ENCODE measurements around the gene STOX2. TPM values are rescaled to one million over a fixed set of nuclear protein-coding genes. Genes with fewer than 3 reads are reported as not detected.

The STOX2 gene
- total RNA-seq, 1 donor from 2014 or later = 9.4 TPM

GRCh38 chr4:183969596-183969995 lies 64.5 kb downstream of the STOX2 start:
- intact Hi-C loops (cut with DNase I) = no loop called here
- no peak for DNase-seq (ENCODE audit: low spot score)

DNA sequence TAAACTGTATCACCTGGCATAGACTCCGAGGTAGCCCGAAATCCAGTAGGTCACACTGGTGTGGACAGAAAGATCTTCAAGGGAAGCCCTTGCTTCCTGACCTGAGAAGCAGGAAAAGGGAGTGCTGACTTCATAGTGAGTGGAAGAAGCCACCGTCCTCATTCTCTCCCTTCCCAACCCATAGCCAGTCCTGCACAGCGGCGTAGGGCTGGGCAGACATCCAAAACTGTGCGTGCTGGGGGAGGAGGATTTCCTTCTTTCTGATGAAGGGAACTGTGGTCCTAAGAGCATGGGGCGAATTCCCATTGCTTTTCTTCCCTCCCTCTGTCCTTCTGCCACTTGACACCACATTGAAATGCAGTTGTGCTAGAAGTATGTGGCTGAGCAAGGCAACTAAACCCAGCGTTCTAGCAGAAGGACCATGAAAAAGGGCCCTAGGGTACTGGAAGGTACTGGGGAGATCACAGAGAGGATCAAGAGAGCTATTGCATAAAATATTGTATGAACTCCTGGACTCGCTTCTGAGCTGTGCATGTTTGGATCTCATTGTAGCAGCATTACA lies 66.9 kb downstream of the STOX2 start:
- intact Hi-C loops (cut with DNase I) = no loop called here
- peak; percentile 80 for DNase-seq (ENCODE audit: low spot score)

DNA sequence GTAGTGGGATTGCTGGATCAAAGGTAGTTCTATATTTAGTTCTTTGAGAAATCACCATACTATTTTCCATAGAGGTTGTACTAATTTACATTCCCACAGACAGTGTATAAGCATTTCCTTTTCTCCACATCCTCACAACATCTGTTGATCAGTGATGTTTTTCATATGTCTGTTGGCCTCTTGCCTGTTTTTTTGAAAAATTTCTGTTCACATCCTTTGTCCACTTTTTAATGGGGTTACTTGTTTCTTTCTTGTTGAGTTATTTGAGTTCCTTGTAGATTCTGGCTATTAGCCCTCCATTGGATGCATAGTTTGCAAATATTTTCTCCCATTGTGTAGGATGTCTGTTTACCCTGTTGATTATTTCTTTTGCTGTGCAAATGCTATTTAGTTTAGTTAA lies 72.6 kb downstream of the STOX2 start:
- no peak for DNase-seq (ENCODE audit: low spot score)
- intact Hi-C loops (cut with DNase I) = no loop called here

DNA sequence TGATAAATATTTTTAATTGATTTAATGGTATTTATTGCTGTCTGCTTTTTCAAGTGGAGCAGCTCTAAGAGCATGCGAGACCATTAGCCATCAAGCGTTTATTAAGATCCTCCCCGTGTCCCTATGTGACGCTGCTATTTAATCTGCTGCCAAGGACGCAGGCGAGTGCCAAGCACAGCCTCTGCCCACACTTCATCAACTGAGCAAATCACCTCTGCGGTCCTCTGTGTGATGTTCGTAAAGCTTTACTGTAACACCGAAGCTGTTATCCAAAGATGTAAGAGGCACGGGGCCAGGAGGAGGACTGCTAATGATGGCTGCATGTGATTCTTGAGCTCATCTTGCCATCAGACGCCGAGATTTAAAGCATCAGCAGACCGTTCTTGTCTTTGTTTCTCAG lies 79.5 kb downstream of the STOX2 start:
- intact Hi-C loops (cut with DNase I) = no loop called here
- DNase-seq (ENCODE audit: low spot score) = no peak

- intact Hi-C loops (cut with DNase I) = loop anchor here (5.0 kb wide), 1 partner anchor 143 kb away; no protein-coding TSS in a partner anchor
- DNase-seq (ENCODE audit: low spot score) = no peak
Observed at GRCh38 chr4:183985786-183986185, 80.7 kb downstream of the STOX2 start.

- intact Hi-C loops (cut with DNase I) = loop anchor here (5.0 kb wide), 1 partner anchor 144 kb away; no protein-coding TSS in a partner anchor
- no peak for DNase-seq (ENCODE audit: low spot score)
Observed at GRCh38 chr4:183986291-183986970, 81.3 kb downstream of the STOX2 start.

DNA sequence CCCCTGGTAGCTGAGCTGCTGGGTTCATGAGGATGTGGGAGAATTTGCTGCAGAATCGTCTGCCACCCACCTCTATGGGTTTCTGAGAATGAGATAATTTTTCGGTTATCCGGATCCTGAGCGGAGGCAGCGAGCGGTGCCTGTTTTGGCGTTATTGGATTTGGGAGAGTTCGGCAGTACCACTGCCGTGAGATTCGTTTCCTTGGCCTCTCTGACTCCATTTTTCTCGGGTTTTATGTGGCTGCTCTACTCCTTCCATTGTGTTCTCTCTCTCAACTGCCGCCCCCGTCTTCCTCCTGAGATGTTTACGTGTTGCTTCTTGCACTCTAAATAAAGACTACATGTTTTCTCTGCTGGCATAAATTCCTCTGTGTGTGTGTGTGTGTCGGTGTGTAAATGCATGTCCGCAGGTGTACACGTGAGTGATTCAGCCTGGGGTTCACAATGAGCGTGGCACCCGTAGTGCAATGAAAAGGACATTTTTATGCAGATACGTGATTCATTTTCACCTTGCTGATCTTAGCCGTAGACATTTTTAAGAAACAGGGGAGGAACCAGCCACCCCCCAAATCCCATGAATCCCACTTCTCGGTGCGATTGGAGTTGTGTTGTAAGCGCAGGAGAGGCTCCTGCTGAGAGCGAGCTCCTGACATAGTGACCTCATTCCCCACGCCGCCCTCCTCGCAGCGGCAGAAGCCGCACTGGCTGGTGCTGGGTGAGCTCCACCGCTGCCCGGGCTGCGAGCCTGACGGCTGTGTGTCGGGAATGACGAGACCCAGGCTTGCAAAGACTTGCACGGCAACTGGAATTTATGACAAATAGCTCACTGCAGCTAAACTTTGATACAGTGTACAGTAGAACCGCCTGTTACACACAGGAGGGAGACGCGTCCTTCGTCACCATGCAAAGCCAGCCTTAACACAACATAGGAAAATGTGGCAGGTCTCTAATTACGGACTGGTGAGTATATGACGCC lies 82.2 kb downstream of the STOX2 start:
- peak; percentile 87 for DNase-seq (ENCODE audit: low spot score)
- intact Hi-C loops (cut with DNase I) = loop anchor here (5.0 kb wide), 1 partner anchor 145 kb away; no protein-coding TSS in a partner anchor

GRCh38 chr4:183987987-183988392 lies 82.9 kb downstream of the STOX2 start:
- DNase-seq (ENCODE audit: low spot score) = peak; percentile 90
- intact Hi-C loops (cut with DNase I) = loop anchor here (2.0 to 5.0 kb wide), 3 partner anchors 83 to 146 kb away; partner anchors contain the start of gene STOX2

DNA sequence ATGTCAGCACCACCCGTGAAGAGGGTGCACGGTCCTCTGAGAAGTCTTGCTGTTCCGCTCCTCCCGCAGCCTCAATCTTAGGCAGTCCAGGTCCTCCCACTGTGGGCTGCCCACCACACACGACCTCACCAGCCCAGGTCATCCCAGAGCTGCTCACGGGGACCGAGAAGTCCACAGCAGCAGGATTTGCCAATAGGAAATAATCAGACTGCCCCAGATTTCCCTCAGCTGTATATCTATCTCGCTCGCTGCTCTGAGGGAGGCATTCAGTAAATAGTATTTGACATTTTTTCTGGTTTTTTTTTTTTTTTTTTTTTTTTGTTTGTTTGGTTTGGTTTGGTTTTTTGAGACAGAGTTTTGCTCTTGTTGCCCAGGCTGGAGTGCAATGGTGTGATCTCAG lies 83.8 kb downstream of the STOX2 start:
- intact Hi-C loops (cut with DNase I) = loop anchor here (2.0 to 5.0 kb wide), 3 partner anchors 84 to 147 kb away; partner anchors contain the start of gene STOX2
- no peak for DNase-seq (ENCODE audit: low spot score)

DNA sequence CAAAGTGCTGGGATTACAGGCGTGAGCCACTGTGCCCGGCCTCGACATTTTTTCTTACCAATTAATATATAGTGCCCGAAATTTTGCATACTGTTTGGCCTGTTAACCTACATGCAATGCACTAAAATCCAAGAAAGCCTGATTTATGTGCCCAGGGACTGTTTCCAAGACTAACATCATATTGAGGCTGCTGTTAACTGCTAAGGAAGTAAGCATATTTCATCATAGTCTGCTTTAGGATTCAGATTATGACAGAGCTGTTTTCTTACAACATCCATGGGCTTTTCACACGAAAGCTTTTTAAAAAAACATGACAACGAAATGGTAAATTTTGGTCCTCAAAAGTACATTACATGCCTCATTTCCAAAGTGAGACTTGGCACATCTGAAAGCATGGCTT lies 84.4 kb downstream of the STOX2 start:
- DNase-seq (ENCODE audit: low spot score) = no peak
- intact Hi-C loops (cut with DNase I) = loop anchor here (2.0 to 5.0 kb wide), 3 partner anchors 85 to 147 kb away; partner anchors contain the start of gene STOX2

GRCh38 chr4:183989931-183990330 lies 84.8 kb downstream of the STOX2 start:
- intact Hi-C loops (cut with DNase I) = loop anchor here (2.0 to 5.0 kb wide), 3 partner anchors 85 to 148 kb away; partner anchors contain the start of gene STOX2
- DNase-seq (ENCODE audit: low spot score) = no peak

DNA sequence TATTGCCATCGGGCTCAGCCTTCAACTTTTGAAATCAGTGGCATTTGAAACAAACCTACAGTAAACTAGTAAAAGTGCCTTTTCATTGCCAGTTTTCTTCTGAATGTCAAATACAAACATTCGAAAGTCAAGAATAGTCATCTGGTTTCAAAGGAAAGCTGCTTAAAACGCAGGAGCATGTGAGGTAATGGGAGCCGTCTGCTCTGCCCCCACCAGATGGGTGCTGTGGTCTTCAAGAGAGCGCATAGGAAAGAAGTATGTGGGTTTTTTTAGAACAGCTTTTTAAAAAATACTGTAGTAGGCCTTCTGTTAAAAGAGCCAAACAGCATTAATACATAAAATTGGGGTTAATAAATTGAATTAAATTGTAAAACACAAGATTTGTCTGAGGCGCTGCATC lies 88.6 kb downstream of the STOX2 start:
- no peak for DNase-seq (ENCODE audit: low spot score)
- intact Hi-C loops (cut with DNase I) = no loop called here

DNA sequence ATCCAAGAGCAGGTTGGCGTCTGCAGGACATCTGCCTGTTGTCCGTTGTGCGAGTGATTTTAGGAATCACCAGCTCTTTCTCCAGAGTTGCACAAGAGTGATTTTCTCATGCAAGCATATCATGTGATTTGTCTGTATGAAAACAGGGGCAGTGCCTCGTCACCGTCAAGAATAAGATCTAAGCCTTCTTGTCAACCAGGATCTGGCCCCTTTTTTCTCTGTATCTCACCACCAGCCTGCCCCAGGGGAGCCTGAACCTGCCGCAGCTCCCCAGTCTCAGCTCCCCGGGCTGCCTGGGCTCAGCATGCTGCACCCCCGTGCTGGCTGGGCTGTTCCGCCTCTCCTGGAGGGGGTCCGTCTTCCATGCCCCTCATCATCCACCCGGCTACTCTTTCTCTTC lies 90.5 kb downstream of the STOX2 start:
- DNase-seq (ENCODE audit: low spot score) = no peak
- intact Hi-C loops (cut with DNase I) = no loop called here

- intact Hi-C loops (cut with DNase I) = no loop called here
- no peak for DNase-seq (ENCODE audit: low spot score)
Observed at GRCh38 chr4:183996868-183997267, 91.8 kb downstream of the STOX2 start.

DNA sequence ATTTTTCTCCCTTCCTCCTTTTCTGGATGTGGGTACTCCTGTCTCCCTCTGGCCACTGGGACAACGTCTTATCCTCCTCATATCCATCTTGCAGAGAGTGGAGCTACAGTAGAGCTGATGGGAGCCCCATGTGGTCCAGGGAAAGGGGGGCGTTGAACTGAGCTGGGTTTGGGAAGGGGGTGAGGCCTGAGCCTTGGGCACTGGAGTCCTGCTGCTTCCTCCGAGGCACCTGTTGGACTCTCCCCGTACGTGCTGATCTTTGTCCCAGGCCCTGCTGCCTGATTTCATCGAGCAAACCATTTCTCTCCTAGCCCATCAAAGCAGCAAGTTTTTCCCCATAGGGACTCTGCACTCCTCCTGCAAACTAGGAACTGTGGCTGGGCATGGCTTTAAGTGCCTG lies 94.3 kb downstream of the STOX2 start:
- no peak for DNase-seq (ENCODE audit: low spot score)
- intact Hi-C loops (cut with DNase I) = no loop called here

DNA sequence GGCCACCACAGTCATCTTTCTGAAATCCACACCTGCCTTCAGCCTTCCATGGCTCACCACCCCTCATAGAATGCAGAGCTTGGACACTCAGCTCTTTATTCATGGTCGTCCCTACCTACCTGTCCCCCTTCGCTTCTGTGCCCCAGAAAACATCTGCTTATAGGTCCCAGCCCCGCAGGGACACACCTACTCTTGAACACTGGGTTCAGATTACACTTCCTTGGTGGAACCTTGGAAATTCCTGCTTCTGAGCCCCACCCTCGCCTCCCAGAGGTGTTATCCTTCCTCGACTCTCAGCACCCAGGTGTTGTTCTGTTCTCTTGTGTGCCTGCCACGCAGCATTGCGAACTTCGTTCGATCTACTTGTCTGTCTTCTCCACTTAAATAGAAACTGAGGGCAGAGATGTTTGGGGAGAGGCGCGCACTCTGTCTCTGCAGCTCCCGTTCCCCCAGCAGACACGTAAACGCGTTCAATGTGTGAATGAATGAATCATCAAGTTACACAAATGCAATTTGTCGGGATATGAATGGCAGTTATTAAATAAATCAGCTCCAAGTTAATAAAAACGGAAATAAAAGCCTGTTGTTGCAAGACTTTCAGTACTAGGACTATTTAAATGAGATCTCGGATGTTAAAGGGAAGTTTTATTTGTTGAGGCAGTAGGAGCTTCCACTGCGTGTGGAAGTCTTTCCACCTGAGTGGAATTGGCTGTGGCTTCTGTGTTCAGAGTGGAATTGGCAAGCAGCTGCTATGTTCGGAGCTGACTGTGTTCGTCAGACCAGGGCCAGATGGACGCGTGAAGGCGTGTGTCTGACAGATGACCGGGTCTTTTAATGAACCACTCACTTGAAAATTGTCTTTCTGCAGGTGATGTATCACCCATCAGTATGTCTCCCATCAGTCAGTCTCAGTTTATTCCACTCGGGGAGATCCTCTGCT lies 95.6 kb downstream of the STOX2 start:
- intact Hi-C loops (cut with DNase I) = no loop called here
- DNase-seq (ENCODE audit: low spot score) = no peak

DNA sequence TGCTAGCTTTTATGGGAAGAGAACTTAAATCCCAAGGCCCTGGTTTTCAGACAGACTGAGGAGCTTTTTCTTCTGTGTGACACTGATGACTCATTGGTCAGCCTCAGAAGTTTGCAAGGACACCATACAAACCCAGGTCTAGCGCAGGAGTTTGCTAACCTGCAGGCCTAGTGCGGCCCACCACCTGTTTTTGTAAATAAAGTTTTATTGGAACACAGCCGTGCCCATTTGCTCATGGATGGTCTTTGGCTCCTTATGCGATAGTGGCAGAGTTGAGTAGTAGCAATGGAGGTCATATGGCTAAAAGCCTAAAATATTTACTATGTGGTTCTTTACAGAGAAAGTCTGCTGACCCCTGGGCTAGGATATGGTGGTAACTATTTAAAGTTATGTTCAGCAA lies 98.3 kb downstream of the STOX2 start:
- no peak for DNase-seq (ENCODE audit: low spot score)
- intact Hi-C loops (cut with DNase I) = no loop called here

- intact Hi-C loops (cut with DNase I) = no loop called here
Observed at GRCh38 chr4:184007891-184008290, 102.8 kb downstream of the STOX2 start.

DNA sequence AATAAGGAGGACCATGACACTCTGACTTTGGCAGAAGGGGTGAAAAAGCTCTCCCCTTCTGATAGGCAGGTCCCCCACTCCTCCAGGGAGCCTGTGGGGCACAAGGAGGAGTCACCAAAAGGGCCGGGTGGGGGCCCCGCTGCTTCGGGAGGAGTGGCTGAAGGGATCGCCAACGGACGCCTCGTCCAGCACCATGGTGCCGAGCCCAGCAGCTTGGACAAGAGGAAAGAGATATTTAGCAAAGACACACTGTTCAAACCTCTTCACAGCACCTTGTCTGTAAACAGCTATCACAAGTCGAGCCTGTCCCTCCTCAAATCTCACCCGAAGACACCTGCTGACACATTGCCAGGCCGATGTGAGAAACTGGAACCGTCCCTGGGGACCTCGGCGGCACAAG lies 105.6 kb downstream of the STOX2 start:
- no peak for DNase-seq (ENCODE audit: low spot score)
- intact Hi-C loops (cut with DNase I) = no loop called here

More at GRCh38 chr4:184007891-184008290, 102.8 kb downstream of the STOX2 start:
- DNase-seq (ENCODE audit: low spot score) = no peak

All from cardiac septum (tissue), 1 donor.